HG02981 (cell line): Measurements from ENCODE around the gene LRP5.
"Not testable (repeated sequence)": the region's sequence is repeated elsewhere in the genome, so short reads cannot be mapped to it uniquely, and the experiment has no call there.

Source experiments
- ATAC-seq: cut with Tn5 transposase; IDR thresholded peaks from one replicate; pipeline ENCODE4 v1.9.1; 2021; ENCODE audit warnings: mild to moderate bottlenecking, moderate library complexity; ENCODE audit not compliant: unreplicated experiment

Gene LRP5

DNA sequence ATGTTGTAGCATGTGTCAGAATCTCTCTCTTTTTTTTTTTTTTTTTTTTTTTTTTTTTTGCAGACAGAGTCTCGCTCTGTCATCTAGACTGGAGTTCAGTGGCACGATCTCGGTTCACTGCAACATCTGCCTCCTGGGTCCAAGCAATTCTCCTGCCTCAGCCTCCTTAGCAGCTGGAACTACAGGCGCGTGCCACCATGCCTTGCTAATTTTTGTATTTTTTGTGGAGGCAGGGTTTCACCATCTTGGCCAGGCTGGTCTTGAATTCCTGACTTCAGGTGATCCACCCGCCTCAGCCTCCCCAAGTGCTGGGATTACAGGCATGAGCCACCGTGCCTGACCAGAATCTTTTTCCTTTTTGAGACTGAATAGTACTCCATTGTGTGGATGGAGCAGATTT lies 32.4 kb downstream of the LRP5 start:
- not testable (repeated sequence) for ATAC-seq

DNA sequence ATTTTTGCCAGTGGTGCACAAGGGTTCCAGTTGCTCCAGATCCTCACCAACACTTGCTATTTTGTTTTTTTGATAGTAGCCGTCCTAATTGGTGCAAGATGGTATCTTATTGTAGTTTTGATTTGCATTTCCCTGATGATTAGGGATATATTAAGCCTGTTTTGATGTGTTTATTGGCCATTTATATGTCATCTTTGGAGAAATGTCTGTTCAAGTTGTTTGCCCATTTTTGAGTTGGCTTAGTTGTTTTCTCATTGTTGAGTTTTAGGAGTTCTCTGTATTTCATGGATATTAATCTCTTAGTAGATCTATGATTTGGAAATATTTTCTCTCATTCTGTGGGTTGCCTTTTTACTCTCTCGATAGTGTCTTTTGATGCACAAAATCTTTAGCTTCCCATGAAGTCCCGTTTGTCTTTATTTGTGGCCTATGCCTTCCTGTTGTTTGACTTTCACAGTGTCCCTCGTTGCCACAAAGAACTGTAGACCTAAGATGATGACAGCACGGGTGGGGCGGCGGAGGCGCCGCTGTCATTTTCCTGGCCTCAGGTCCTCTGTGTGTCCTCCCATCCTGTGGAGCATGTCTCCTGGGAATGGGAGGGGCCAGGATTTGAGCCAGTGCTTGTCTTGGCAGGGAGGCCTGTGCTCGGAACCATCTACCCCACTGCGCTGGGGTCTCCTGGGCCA lies 33.5 kb downstream of the LRP5 start:
- ATAC-seq, result no peak

DNA sequence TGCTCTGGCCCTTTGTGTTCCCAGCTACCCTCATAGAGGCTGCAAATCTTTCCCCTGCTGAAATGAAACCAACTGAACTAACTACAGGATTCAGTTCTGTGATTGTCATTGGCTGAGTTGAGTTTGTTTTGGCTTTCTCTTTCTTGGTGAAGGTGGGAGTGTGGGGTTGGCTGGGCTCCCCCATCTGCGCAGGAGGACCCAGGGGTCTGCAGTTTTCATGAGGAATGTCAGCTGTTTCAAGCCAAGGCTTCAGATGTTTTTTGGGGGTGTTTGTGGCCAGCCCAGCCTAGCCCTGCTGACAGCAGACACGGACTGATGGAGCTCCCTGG lies 34.0 kb downstream of the LRP5 start:
- ATAC-seq, result no peak

DNA sequence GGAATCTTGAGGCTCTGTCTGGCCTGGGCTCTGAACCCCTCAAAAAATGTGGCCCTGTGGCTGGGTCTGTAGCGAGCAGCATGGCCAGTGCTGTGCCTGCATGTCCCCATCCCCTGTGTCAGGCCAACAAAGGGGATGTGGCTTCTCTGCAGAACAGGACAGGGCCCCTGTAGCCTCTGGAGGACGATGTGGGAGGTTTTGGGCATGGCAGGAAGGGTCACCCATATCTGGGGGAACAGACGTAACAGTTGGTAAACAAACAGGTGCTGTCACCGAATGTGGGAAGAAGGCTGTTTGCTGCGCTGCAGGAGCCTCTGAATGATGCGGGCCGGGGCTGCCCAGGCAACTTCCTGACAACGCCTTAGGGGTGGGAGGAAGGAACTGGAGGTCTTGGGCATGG lies 35.0 kb downstream of the LRP5 start:
- no peak for ATAC-seq

DNA sequence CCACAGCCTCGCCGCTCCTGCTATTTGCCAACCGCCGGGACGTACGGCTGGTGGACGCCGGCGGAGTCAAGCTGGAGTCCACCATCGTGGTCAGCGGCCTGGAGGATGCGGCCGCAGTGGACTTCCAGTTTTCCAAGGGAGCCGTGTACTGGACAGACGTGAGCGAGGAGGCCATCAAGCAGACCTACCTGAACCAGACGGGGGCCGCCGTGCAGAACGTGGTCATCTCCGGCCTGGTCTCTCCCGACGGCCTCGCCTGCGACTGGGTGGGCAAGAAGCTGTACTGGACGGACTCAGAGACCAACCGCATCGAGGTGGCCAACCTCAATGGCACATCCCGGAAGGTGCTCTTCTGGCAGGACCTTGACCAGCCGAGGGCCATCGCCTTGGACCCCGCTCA lies 35.5 kb downstream of the LRP5 start:
- no peak for ATAC-seq

DNA sequence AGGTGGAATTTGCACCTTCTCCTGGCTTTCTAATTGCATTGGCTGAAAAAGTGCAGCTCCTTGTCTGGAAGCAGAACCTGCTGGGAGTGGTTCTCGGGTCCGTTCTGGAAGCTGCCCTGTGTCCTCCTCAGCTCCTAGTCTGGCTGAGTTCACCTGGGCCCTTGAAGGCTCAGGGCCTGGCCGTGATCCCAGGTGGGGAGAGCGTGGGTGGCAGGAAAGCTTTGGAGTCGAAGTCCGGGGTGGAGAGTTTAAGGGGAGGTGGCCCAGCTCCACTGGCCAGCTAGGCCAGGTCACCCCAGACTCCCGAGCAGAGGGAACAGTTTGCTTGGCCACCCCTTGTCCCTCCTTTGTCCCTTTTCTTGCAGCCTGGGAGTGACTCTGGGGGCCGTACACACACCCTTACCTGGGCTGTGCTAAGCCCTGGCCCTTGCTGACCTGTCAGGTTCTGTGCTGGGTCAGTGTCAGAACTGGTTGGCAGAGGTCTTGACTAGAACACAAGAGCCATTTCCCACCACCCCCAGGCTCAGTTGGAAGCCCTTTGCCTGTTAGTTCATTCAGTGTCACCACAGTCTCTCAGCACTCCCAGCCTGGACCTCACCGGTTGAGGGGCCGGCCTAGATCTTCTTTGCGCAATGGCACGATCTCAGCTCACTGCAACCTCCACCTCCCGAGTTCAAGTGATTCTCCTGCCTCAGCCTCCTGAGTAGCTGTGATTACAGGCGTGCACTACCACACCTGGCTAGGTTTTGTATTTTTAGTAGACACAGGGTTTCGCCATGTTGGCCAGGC lies 37.3 kb downstream of the LRP5 start:
- ATAC-seq, result no peak

DNA sequence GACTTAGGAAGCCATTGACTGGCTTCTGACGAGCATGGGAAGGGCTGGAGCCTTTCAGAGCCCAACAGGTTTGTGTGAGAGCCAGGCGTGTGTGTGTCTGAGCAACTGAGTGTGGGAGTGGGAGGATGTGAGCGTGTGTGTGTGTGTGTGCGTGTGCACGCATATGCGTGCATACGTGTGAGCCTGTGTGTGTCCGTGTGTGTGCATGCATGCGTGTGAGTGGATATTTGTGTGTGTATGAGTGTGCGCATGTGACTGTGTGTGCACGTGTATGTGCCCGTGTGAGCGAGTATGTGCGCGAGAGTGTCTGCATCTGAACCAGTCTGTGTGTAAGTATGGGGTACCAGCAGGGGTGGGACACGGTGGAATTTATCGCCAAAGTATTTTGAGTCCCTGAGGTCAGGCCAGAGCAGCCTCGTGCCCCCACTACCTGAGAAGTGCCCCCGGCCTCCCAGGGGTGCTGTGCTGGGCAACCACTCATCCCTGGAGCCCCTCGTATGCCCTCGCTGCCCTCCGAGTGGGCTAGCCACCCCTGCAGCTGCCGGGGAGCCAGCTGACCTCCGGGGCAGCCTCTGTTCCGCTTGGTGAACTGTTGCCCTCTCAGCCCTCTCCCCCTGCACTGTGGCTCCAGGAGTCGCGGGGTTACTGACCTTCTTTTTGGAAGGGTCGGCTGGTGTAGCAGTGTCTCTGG lies 38.5 kb downstream of the LRP5 start:
- ATAC-seq, result no peak

DNA sequence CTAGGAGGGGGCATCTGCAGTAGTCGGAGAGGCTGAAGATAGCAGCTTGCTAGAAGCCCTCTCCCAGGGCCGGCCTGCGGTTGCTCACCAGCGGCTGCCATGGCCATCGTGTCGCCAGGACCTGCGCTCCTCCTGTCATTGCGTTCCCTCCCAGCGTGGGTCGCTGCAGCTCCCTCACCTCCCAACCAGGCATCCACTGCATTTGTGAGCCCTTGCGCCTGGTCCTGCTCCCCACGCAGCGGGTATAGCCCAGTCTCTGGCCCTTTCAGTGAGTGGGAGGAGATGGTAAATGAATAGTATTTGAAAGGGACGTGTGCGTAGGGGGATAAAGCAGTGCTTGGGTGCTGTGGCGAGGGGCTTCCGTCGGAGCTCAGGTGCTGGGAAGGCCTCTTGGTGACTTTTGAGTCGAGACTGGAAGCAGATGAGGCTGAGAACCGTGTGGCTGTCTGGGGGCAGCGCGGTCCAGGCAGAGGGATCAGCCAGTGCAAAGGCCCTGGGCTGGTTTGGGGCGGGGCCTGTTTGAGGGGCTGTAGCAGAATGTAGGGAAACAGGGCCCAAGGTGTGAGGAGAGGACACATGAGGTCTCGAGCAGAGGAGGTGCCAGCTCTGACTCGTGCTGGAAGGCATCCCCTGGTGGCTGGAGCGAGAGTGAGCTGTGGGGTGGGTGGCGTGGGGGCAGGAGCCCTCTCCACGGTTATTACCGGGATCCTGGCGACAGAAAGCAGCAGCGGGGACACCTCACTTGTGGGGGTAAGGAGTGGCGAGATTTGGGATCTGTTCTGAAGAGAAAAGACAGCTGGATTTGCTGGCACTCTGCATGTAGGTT lies 39.3 kb downstream of the LRP5 start:
- ATAC-seq, result no peak

DNA sequence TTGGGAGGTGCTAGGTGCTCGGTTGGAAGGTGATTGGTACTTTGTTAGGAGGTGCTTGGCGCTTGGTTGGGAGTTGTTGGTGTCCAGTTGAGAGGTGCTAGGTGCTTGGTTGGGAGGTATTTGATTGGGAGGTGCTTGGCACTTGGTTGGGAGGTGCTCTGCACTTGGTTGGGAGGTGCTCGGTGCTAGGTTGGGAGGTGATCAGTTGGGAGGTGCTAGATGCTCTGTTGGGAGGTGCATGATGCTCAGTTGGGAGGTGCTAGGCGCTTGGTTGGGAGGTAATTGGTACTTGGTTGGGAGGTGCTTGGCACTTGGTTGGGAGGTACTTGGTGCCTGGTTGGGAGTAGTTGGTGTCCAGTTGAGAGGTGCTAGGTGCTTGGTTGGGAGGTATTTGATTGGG lies 40.2 kb downstream of the LRP5 start:
- ATAC-seq, result no peak

DNA sequence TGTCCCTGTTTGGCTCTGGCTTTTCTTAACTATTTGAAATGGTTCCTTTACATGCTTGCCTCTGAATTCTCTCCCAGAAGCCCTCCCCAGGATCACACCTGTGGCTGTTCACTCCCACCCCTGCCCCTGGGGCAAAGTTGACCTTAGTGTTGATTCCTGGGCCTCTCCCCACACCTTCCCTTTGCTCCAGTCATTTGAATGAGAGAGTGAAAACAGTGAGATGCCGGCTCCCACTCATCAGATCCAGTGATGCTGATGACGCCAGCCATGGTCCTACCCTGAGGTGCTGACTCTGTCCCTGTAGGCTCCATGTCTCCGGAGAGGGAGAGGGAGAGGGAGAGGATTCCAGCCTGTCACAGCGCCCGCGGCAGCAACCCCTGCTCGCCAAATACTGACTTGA lies 40.7 kb downstream of the LRP5 start:
- ATAC-seq, result no peak

DNA sequence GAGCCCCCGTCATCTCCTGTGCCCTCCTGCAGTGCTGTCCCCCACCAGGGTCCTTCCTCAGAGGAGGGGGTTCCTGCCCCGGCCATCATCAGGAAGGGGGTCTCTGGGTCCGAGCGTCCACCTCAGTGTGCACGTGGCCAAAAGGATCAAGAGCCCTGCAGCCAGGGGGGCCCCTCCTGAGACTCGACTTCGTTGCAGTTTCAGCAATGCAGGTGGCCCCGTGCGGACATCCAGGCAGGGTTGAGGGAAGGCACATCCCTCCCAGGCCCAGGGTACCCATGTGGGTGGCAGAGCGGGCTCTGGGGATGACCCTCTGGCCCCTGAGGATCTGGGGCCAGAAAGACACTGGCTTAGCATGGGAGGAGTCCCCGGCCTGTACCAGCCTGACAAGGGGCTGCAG lies 41.3 kb downstream of the LRP5 start:
- no peak for ATAC-seq

DNA sequence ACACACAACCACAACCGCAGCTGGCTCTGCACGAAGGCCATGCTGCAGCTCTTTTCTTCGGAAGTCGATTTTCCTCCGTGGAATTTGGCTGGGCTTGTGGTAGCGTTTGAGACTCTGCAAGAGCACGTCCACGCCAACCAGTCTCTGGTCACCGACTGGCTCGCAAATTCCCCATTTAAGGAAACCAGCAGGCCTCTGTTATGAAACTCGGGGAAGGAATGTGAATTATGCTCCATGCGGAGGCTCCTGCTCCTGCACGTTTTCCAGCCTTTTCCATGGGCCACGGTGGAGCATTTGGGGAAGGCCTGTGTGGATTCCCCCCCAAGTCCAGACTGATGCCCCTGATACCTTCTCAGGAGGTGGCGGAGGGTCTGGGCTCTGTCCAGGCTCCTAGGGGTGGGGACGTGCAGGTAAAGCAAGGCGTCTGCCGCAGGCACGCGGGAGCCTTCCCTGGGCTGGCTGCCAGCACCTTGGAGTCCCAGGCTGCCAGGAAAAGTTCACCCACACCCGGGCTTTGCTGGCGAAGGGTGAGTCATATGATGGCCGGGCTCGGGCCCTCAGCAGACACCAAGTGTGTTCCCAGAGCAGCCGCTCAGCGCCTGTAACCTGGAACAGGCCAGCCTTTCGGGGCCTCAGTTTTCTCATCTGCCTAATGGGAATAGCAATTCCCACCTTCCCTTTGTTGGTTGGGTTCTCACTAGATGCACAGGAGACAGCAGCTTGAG lies 41.9 kb downstream of the LRP5 start:
- ATAC-seq, result no peak

DNA sequence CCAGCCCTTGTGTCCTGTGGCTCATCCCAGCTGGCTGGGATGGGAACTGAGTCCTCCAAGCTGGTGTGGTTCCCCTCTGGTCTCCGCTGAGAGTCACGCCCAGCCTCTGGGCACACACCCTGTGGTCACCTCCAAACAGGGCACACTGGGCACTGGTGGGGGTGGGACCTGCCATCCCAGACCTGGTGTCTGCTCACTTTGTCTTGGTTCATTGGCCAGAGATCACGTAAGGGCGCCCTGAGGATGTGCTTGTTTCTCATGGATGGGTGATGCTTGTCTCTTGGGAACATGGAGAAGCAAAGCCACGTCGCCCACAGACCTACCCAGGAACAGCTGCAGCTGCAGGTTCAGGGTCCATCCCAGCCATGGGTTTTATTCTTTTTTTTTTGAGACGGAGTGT lies 43.1 kb downstream of the LRP5 start:
- ATAC-seq, result no peak

DNA sequence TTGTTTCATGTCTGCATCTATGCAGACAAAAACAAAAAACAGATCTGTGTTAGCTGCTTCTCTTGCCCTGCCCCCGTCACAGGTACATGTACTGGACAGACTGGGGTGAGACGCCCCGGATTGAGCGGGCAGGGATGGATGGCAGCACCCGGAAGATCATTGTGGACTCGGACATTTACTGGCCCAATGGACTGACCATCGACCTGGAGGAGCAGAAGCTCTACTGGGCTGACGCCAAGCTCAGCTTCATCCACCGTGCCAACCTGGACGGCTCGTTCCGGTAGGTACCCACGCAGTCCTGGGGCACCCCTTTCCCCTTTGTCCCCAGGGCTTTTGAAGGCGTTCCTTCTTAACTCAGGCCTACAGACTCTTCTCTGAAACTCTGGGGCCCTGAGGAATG lies 45.2 kb downstream of the LRP5 start:
- no peak for ATAC-seq

DNA sequence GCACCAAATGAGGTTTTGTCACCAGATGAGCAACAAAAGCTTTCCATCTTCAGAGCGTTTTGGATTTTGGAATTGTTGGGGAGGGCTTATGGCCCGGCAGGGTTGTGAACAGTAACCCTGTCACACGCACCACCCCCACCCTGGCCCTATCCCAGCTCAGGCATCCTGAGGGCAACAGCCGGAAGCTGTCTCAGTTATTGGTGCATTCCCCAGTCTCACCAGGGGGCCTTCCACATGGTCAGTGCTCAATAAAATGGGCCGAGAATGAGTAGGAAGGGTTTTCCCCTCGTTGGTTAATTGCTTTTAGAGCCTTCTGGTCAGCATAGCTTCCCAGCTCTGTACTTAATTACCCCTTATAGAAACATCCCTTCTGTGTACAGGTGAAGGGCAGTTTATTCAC lies 46.0 kb downstream of the LRP5 start:
- ATAC-seq, result no peak

DNA sequence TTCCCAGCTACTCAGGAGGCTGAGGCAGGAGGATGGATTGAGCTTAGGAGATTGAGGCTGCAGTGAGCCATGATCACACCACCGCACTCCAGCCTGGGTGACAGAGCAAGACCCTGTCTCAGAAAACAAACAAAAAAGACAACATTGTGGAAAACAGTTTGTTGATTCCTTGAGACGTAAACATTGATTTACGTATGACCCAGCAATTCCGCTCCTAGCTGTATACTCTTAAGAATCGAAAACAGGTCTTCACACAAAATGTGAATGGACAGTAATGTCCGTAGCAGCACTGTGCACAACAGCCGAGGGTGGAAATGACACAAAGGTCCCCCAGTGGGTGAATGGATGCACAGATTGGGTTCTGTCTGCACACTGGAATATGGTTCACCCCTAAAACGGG lies 49.3 kb downstream of the LRP5 start:
- ATAC-seq, result no peak

DNA sequence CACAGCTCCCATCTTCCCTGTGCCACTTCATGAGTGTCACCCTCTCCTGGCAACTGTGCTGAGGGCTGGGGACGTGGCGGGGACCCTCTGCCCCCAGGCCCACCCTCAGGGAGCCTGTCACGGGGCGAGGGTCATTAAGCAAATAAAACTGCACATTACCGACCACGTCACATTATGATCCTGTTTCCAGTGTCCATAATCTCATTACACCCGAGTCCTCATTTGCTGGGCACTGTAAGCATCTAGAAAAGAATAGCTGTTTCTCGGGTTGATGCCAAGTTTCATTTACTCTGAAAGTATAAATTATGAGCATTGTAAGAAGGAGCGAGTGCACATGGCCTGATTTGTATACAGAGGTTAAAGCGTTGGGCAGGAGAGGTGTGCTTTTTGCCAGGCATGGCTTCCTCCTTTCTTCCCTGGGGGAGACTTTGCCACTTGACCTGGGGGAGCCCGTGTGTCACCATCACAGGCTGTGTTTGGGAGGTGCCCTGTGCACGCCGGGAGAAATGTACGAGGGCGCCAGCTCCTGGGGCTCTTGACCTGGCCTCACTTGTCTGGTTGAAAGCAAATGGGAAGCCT lies 50.5 kb downstream of the LRP5 start:
- no peak for ATAC-seq

DNA sequence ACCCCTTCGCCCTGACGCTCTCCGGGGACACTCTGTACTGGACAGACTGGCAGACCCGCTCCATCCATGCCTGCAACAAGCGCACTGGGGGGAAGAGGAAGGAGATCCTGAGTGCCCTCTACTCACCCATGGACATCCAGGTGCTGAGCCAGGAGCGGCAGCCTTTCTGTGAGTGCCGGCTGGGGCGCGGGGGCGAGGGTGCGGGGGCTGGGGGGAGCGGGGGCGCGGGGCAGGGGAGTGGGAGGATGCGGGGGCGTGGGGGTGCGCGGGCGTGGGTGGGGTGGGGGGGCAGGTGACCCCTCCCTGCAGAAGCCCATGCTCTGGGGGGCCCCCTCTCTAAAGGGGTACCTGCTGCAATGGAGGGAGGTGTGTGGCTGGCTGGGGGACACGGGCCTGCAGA lies 51.4 kb downstream of the LRP5 start:
- ATAC-seq, result no peak

DNA sequence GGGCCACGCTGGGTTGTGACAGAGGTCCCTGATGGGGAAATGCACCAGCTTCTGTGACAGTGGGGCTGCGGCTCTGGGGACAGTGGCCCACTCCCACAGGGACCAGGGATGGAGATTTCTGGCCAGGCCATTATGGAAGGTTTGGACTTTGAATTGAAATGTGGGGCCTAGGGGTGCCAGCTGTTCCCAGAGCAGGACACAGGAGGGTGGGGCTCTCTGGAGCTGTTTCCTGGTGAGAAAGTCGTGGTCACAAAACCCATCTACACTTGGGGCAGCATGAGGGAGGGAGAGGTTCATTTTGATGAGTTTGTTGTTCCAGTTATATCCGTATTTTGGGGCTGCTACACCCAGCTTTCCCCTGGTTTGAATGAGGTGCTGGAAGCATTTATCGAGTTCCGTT lies 52.2 kb downstream of the LRP5 start:
- ATAC-seq, result no peak

DNA sequence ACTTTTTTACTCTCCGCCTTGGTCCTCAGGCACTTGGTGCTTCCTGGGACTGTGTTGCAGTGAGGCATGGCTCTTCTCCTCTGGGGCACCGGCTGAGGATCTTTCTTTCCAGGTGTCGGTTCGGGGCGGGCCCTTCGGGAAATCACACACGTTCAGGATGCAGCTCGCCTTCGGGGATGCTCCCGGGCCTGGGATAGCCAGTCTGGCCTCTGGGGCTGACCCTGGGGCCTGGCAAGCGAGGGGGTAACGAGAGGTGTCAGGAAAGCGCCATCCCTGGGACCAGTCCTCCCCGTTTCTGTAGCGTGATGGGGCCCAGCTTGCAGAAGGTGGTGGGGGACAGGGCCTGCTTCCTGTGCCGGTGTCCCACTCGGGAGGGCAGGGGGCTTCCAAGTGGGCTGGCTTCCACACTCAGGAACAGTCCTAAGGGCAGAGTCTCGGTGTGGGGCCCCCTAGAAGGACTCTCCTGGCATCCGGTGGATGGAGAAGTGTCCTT lies 53.6 kb downstream of the LRP5 start:
- no peak for ATAC-seq
